ENCODE results near the gene CHTF8.

Gene CHTF8

GRCh38 chr16:69079697-69080096 lies 52.7 kb downstream of the CHTF8 start:
- DNase-seq, result no peak

- no peak for DNase-seq
These were observed 54.3 kb downstream of the CHTF8 start for GRCh38 chr16:69078073-69078472.

GRCh38 chr16:69077251-69077650 lies 55.1 kb downstream of the CHTF8 start:
- no peak for DNase-seq

GRCh38 chr16:69073181-69073702 lies 59.1 kb downstream of the CHTF8 start:
- no peak for DNase-seq

GRCh38 chr16:69072640-69072974 lies 59.8 kb downstream of the CHTF8 start:
- DNase-seq, result no peak

- DNase-seq, result no peak
These were observed 61.4 kb downstream of the CHTF8 start for GRCh38 chr16:69071036-69071435.

GRCh38 chr16:69069504-69069903 lies 62.9 kb downstream of the CHTF8 start:
- no peak for DNase-seq
